Measurements from ENCODE around the gene ARRDC5. TPM values are rescaled to one million over a fixed set of nuclear protein-coding genes. Genes with fewer than 3 reads are reported as not detected.
"Not testable (repeated sequence)": the region's sequence is repeated elsewhere in the genome, so short reads cannot be mapped to it uniquely, and the experiment has no call there.

Gene ARRDC5
- total RNA-seq, 2 donors from 2014 or later = 0.21 to 0.42 TPM

- no peak for DNase-seq
- intact Hi-C loops (cut with DNase I, micrococcal nuclease) = loop anchor here in 1 of 2 donors (2.0 kb wide), 1 partner anchor 38 kb away; no protein-coding TSS in a partner anchor
- ATAC-seq = no peak
Measured at GRCh38 chr19:4849019-4849418, 53.7 kb downstream of the ARRDC5 start.

- DNase-seq (no peak), ATAC-seq (no peak)
- intact Hi-C loops (cut with DNase I, micrococcal nuclease) = no loop called here
Measured at GRCh38 chr19:4847190-4847973, 55.3 kb downstream of the ARRDC5 start.

GRCh38 chr19:4845975-4846374, 56.7 kb downstream of the ARRDC5 start:
- intact Hi-C loops (cut with DNase I, micrococcal nuclease); ATAC-seq; DNase-seq: not testable (repeated sequence)

- DNase-seq (no peak), ATAC-seq (no peak)
- intact Hi-C loops (cut with DNase I, micrococcal nuclease) = no loop called here
Measured at GRCh38 chr19:4844348-4845179, 58.1 kb downstream of the ARRDC5 start.

GRCh38 chr19:4843647-4843965, 59.1 kb downstream of the ARRDC5 start:
- DNase-seq (no peak), ATAC-seq (no peak)
- intact Hi-C loops (cut with DNase I, micrococcal nuclease) = no loop called here

Small RNA genes within 50 kb of the gene (microRNA-seq; reads per million reads assigned to microRNA genes)
- gene MIR4747 = 0 reads per million in 2 donors

Other genes with a start within 250 kb of the ARRDC5 start
- 10 to 100 TPM; 75.5 to 96.0 TPM for gene MYDGF, start 232.6 kb downstream of the ARRDC5 start, total RNA-seq
- 10 to 100 TPM; 59.9 to 72.8 TPM for gene DPP9, start 179.1 kb downstream of the ARRDC5 start, total RNA-seq
- gene FEM1A, start 111.2 kb downstream of the ARRDC5 start, total RNA-seq = 10 to 100 TPM; 10.9 to 11.2 TPM
- gene TICAM1, start 71.2 kb downstream of the ARRDC5 start, total RNA-seq = 10 to 100 TPM; 22.4 to 40.5 TPM
- 100 to 1,000 TPM; 121 to 152 TPM for gene PLIN3, start 35.2 kb downstream of the ARRDC5 start, total RNA-seq
- 10 to 100 TPM in 1 of 2 donors, 1 to 10 TPM in 1; 4.2 to 10.0 TPM for gene UHRF1, start 6.6 kb upstream of the ARRDC5 start, total RNA-seq
- 10 to 100 TPM; 43.9 to 46.2 TPM for gene KDM4B, start 66.2 kb upstream of the ARRDC5 start, total RNA-seq

Data from left colon (tissue), 2 donors.